SH-SY5Y (cell line): ENCODE measurements around the gene MACF1.

Source experiments
- GATA2 ChIP-seq: IDR thresholded peaks from 2 replicates; pipeline ENCODE4 v1.6.1; 2011; ENCODE audit warnings: mild to moderate bottlenecking, low read depth, low read length
- GATA3 ChIP-seq: IDR thresholded peaks from 2 replicates; pipeline ENCODE4 v1.6.1; 2011; ENCODE audit warnings: low read depth, mild to moderate bottlenecking, low read length, moderate library complexity

DNA sequence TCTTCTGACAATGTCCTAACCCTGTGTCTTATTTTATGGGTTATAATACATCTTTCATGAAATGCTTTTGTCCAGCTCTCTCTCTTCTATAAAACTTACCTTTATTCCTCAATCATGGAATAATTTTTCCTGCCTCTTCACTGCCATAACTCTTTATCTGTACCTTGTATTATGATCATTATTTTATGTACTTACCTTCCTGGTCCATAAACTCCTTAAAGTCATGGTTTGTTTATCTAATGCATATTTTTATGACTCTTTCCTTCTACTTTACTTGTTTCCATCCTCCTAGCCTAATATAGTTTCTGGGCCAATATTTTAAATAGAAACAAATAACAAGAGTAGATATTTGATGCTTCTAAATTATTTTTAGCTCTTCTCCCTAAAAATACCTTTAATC, 221.1 kb downstream of the MACF1 start:
- TF ChIP-seq GATA3 (no peak), GATA2 (no peak)
